Astrocyte of the spinal cord (primary cell): Measurements from ENCODE around the gene HRH4.

Experiments used
- DNase-seq: peaks from one replicate; pipeline ENCODE4 v3.0.0; 2011; ENCODE audit warnings: low read depth, low spot score
- H3K4me3 ChIP-seq: 2 replicates; pipeline ENCODE4 v1.5.1; 2011; ENCODE audit warnings: low read depth, mild to moderate bottlenecking, low read length, moderate library complexity
- CTCF ChIP-seq: IDR thresholded peaks from 2 replicates; pipeline ENCODE4 v1.5.1; 2012; ENCODE audit warnings: low read depth, mild to moderate bottlenecking, low read length, inconsistent platforms
- in situ Hi-C: cut with HindIII; loops from 2 replicates; pipeline ENCODE4 v1.10.0; 2017; ENCODE audit warnings: low sequenced_read_pairs

HRH4 gene

GRCh38 chr18:24462838-24463775, 2.7 kb downstream of the HRH4 start:
- TF ChIP-seq CTCF, result no peak
- H3K4me3 ChIP-seq, result no peak overlapping the region
- DNase-seq, result no peak
- in situ Hi-C loops, result no loop called here

GRCh38 chr18:24465486-24465885, 5.0 kb downstream of the HRH4 start:
- no peak for DNase-seq
- TF ChIP-seq CTCF, result no peak
- H3K4me3 ChIP-seq, result no peak overlapping the region
- in situ Hi-C loops, result no loop called here

GRCh38 chr18:24466771-24467170, 6.3 kb downstream of the HRH4 start:
- in situ Hi-C loops, result no loop called here
- no peak for TF ChIP-seq CTCF
- H3K4me3 ChIP-seq, result no peak overlapping the region
- DNase-seq, result no peak

DNA sequence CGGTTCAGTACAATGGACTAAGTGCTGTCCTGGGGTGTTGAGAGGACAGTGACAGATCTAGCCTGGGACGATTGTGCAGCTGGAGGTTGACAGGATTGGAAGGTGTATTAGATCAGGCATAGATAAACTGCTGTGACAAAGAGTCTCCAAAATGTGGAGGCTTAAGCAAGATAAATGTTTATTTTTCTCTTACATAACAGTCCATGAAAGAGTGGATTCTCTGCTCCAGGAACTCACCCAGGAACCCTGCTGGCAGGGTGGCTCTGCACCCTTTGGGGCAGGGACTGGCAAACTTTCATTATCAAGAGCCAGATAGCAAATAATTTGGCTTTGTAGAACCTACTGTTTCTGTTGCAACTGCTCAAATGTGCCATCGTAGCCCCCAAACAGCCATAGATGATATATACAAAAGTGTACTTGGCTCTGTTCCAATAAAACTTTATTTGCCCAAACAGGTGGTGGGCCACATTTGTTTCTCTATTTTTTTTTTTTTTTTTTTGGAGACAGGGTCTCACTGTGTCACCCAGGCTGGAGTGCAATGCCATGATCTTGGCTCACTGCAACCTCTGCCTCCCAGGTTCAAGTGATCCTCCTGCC, 9.7 kb downstream of the HRH4 start:
- DNase-seq, result no peak
- no peak for TF ChIP-seq CTCF
- H3K4me3 ChIP-seq, result no peak overlapping the region
- in situ Hi-C loops, result no loop called here

DNA sequence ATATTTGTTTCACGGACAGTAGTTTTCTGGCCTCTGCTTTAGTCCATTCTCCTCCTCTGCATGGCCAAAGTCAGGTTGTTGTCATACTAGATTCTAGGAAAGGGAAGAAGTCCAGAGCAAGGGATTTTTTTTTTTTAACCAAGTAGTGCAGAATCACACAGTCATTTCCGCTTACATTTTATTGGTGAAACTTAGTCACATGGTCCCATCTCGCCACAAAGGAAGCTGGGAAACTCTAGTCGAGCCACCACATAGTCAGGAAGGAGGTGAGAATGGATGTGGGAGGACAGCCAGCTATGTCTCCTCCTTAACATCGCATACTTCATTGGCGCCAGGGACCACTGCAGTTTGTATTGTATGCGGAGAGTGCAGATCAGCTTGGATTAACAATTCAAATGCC, 10.4 kb downstream of the HRH4 start:
- in situ Hi-C loops, result no loop called here
- no peak for DNase-seq
- TF ChIP-seq CTCF, result no peak
- H3K4me3 ChIP-seq, result no peak overlapping the region

GRCh38 chr18:24472591-24472990, 12.2 kb downstream of the HRH4 start:
- H3K4me3 ChIP-seq, result no peak overlapping the region
- in situ Hi-C loops, result no loop called here
- no peak for DNase-seq
- no peak for TF ChIP-seq CTCF
